ENCODE measurements around the gene ACTRT2.

ACTRT2 gene

DNA sequence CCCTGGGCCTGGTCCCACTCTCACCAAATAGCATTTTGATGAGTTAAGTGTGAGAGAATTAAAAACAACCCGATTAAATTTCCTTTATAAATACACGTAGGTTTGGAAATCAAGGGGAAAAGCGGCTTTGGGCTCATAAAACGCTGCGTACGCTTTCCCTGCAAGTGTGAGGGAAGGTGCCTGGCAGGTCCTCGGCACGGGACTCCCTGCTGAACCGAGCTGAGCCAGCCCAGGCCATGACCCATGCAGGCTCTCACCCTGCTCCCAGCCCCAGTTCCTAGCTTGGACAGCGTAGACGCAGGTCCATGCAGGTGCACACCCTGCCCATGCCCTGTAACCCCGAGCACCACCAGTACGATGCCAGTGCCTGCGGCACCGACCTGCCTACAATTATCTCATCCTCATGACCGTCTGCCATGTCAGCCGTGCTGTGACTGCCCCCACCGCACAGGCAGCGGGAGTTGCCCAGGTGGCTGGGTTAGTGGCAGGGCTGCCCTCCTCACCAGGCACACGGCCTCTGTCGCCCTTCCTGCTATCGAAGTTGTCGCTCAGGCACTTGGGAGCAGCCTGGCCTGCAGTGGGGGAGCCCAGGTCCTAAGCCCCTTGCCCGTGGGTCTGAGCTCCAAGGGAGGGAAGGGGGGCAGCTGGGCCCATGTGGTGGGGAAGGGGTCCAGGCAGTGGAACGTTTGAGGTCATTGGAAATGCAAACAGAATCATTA, 41.0 kb upstream of the ACTRT2 start:
- TF ChIP-seq GATA1 (IDR thresholded peaks at IDR 0.05; ENCODE audit: low read depth, low read length) (no peak), POLR2A (IDR thresholded peaks at IDR 0.05; ENCODE audit: low read length) (no peak)
- DNase-seq, result no peak

- TF ChIP-seq GATA1 (IDR thresholded peaks at IDR 0.05; ENCODE audit: low read depth, low read length), result no peak
- TF ChIP-seq POLR2A (IDR thresholded peaks at IDR 0.05; ENCODE audit: low read length), result no peak
- no peak for DNase-seq
These were observed 40.4 kb upstream of the ACTRT2 start for GRCh38 chr1:2980849-2981248.

GRCh38 chr1:2981388-2981787, 39.9 kb upstream of the ACTRT2 start:
- no peak for DNase-seq
- TF ChIP-seq POLR2A (IDR thresholded peaks at IDR 0.05; ENCODE audit: low read length) (no peak), GATA1 (IDR thresholded peaks at IDR 0.05; ENCODE audit: low read depth, low read length) (no peak)

GRCh38 chr1:2981981-2982614, 39.2 kb upstream of the ACTRT2 start:
- TF ChIP-seq POLR2A (IDR thresholded peaks at IDR 0.05; ENCODE audit: low read length) (no peak), GATA1 (IDR thresholded peaks at IDR 0.05; ENCODE audit: low read depth, low read length) (no peak)
- no peak for DNase-seq

GRCh38 chr1:2982615-2983318, 38.5 kb upstream of the ACTRT2 start:
- TF ChIP-seq POLR2A (IDR thresholded peaks at IDR 0.05; ENCODE audit: low read length) (no peak), GATA1 (IDR thresholded peaks at IDR 0.05; ENCODE audit: low read depth, low read length) (no peak)
- no peak for DNase-seq

- TF ChIP-seq GATA1 (IDR thresholded peaks at IDR 0.05; ENCODE audit: low read depth, low read length) (no peak), POLR2A (IDR thresholded peaks at IDR 0.05; ENCODE audit: low read length) (no peak)
- DNase-seq, result no peak
These were observed 38.0 kb upstream of the ACTRT2 start for GRCh38 chr1:2983319-2983705.

DNA sequence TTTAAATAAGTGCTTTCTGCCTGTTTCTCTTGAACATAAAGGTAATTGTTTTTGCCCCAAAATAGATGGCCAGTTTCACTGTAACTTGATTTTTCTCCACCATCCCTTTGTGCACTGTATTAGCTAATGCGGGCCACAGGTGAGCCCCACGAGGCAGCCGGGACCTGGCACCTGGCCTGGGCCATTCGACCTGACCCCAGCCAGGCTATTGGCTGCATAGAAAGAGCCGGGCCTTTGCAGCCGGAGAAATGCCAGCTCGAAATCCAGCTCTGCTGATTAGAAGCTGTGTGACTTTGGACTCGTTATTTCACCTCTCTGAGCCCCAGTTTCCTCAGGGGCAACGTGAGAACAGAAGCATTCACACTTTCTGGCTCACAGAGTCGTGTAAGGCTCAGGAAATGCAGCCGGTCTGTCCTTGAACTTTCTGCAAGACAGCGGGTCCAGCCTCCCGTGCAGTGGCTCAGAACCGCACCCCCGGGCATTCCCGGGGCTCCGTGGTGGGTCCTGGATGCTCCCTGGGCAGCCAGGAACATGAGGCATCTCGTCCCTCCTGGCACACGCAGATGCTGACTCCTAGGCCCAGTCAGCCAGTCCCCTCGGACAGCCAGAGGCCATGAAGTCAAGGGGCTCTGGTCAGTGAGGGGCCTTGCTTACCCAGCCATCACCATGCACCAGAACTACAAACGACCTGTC, 37.4 kb upstream of the ACTRT2 start:
- no peak for TF ChIP-seq GATA1 (IDR thresholded peaks at IDR 0.05; ENCODE audit: low read depth, low read length)
- TF ChIP-seq POLR2A (IDR thresholded peaks at IDR 0.05; ENCODE audit: low read length), result no peak

DNA sequence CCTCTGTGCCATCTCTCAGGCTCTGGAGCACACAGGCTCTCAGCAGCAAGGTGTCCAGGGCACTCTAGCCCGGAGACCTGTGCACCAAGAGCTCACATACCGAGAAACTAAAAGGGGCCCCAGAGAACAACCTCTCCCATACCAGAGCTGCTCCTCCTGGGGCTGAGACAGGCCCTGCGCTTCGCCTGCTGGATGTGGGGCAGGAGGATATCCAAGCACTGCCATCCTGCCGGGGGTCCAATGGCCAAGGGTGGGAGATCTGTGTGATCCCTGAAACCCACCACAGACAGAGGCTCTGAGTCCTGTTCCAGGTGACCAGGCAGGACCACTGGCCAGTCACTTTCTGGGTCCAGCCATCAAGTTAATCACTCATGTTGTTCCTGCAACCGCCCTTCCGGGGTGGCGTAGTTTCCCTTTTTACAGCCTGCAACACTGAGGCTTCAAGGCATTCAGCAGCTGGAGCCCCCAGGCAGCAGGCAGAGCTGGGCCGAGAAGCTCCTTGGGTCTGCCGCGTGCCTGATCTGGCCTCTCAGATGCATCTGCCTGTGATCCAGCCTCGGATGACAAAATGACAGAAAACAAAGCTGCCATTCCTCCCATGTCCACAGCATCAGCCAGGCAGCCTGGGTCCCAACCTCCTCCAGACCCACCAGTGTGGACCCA, 36.7 kb upstream of the ACTRT2 start:
- DNase-seq, result no peak
- TF ChIP-seq GATA1 (IDR thresholded peaks at IDR 0.05; ENCODE audit: low read depth, low read length) (no peak), POLR2A (IDR thresholded peaks at IDR 0.05; ENCODE audit: low read length) (no peak)

More for the DNA sequence above, 37.4 kb upstream of the ACTRT2 start:
- no peak for DNase-seq

DNA sequence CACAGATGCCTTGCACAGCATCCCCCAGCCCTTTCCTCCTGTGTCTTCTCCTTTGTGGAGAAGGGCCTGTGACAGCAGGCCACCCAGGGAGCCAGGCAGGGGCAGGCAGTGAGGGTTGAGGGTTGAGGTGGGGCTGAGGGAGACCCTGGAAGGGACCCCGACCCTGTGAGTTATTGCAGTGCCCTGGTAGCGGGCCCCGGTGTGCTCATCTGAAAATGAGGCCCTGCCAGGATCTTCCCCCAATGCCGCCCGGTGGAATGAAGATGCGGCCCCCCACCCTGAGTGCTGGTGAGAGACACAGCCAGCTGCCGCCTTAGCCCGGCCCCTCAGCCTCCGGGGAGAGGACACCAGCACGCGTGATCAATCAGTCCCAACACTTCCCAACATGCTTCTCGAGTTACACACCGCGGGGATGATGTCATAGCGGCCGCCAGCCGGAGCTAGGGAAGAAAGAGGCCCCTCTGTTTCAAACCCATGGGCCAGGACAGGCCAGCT, 36.2 kb upstream of the ACTRT2 start:
- DNase-seq, result no peak
- TF ChIP-seq POLR2A (IDR thresholded peaks at IDR 0.05; ENCODE audit: low read length) (no peak), GATA1 (IDR thresholded peaks at IDR 0.05; ENCODE audit: low read depth, low read length) (no peak)

DNA sequence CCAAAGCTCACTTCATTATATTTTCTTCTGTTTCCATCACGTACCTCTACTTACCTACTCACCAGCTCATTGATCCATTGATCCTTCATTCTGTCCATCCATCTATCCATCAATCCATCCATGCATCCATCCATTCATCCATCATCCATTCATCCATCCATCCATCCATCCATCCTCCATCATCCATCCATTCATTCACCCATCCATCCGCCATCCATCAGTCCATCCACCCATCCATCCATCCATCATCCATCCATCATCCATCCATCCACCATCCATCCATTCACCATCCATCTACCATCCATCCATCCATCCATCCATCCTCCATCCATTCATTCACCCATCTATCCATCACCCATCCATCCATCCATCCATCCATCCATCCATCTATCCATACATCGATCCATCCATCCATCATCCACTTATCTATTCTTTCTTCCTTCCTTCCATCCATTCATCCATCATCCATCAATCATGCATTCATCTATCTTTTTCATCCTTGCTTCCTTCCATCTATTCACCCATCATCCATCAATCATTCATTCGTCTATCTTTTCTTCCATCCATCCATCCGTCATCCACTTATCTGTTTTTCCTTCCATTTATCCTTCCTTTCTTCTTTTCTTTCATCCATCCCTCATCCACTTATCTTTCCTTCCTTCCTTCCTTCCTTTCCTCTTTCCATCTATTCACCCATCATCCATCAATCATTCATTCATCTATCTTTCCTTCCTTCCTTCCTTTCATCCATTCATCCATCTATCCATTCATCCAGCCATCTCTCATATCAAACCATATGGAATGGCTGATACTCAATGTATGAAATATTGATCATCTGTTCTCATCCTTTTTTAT, 35.3 kb upstream of the ACTRT2 start:
- no peak for DNase-seq
- TF ChIP-seq GATA1 (IDR thresholded peaks at IDR 0.05; ENCODE audit: low read depth, low read length) (no peak), POLR2A (IDR thresholded peaks at IDR 0.05; ENCODE audit: low read length) (no peak)

DNA sequence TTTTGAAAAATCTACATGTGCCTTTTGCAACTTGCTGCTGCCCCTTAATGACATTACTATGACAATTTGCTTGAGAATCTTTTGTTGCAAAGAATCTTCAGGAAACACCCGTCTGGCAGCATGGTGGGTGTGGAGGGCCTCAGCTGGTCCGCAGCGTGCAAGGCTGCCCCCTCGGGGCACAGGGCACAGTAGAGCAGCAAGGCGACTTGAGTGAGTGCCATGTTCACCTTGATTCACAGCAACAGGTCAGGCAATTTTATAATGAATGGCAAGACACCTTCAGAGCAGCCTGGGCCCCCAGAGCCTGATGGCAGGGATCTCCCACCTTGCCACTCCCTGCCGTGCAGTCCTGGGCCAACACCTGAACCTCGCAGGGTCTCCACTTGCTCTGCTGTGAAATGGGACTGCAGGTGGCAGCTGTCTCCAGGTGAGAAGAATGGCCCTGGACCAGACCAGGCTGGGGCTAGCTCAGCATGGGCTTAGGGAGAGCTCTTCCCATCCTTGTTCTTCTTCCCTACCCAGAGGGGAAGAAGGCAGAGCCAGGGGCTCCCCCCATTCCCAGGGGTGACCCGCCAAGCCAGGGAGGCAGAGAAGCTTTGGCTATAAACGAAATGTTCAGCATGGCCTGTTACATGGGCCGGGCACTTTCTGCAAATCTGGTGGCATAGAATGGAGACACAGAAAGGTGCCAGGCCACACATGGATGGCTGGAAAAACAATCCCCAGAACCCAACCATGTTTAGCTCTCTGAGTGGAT, 34.5 kb upstream of the ACTRT2 start:
- TF ChIP-seq POLR2A (IDR thresholded peaks at IDR 0.05; ENCODE audit: low read length) (no peak), GATA1 (IDR thresholded peaks at IDR 0.05; ENCODE audit: low read depth, low read length) (no peak)
- DNase-seq, result no peak

DNA sequence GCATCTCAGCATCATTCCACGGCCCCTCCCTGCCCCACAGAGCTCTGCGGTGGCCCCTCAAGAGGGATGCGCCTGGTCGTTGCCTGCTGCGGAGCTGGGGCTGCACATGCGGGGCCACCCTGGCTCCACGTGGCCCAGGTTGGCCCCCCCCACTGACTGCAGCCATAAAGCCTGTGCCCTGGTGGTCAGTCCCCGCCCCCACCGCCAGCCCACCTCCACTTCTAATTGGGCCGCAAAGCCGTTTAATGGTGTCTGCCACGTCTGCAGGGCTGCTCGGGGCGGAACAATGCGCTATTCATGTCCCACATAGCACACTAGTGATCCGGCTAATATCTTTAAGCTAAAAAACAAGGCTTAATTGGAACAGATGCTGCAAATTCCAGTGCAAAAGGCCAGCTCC, 33.5 kb upstream of the ACTRT2 start:
- no peak for DNase-seq
- TF ChIP-seq POLR2A (IDR thresholded peaks at IDR 0.05; ENCODE audit: low read length), result no peak
- no peak for TF ChIP-seq GATA1 (IDR thresholded peaks at IDR 0.05; ENCODE audit: low read depth, low read length)
